WTC11 (cell line): ENCODE measurements around the gene MAB21L3. TPM values are rescaled to one million over a fixed set of nuclear protein-coding genes. Genes with fewer than 3 reads are reported as not detected.

Source experiments
- ATAC-seq: fragments of 200-7000 bp; cut with Tn5 transposase; 2 replicates; pipeline ENCODE4 v1.10.0; 2021; ENCODE audit warnings: mild to moderate bottlenecking, moderate library complexity
- CTCF ChIA-PET: fragments of 300-600 bp; sonication (Branson Sonifier 250); formaldehyde crosslinking; loops from one replicate; lab custom pipeline; 2021; ENCODE audit warnings: antibody characterized with exemption; lab: Charles Lee
- POLR2A ChIA-PET: fragments of 350-600 bp; sonication (Branson Sonifier 250); formaldehyde crosslinking; loops from one replicate; lab custom pipeline; 2021; ENCODE audit warnings: antibody characterized with exemption; lab: Charles Lee
- DNase-seq: peaks from one replicate; pipeline ENCODE4 v3.0.0; 2021; ENCODE audit warnings: low spot score
- H3K27ac Mint-ChIP-seq: 2 replicates; pipeline ENCODE4 v1.8.0; 2021; ENCODE audit warnings: mixed read lengths
- H3K27me3 Mint-ChIP-seq: 2 replicates; pipeline ENCODE4 v1.8.0; 2021; ENCODE audit warnings: low read depth, mild to moderate bottlenecking, moderate library complexity, mixed read lengths
- H3K36me3 Mint-ChIP-seq: 2 replicates; pipeline ENCODE4 v1.8.0; 2021; ENCODE audit warnings: mixed read lengths
- H3K4me1 Mint-ChIP-seq: 2 replicates; pipeline ENCODE4 v1.8.0; 2022; ENCODE audit warnings: mixed read lengths
- H3K4me3 Mint-ChIP-seq: 2 replicates; pipeline ENCODE4 v1.8.0; 2021; ENCODE audit warnings: mild to moderate bottlenecking, moderate library complexity, mixed read lengths
- H3K9me3 Mint-ChIP-seq: 2 replicates; pipeline ENCODE4 v1.8.0; 2021; ENCODE audit warnings: mixed read lengths
- CREM ChIP-seq: sonication (generic); formaldehyde crosslinking; IDR thresholded peaks from 2 replicates; pipeline ENCODE4 v1.8.1; 2022; ENCODE audit warnings: mild to moderate bottlenecking, missing genetic modification reagents, moderate library complexity
- ELF4 ChIP-seq: sonication (generic); formaldehyde crosslinking; IDR thresholded peaks from 2 replicates; pipeline ENCODE4 v1.8.1; 2022; ENCODE audit warnings: low read depth, mild to moderate bottlenecking, moderate library complexity, missing genetic modification reagents
- ETV6 ChIP-seq: sonication (generic); formaldehyde crosslinking; IDR thresholded peaks from 2 replicates; pipeline ENCODE4 v1.8.1; 2022; ENCODE audit warnings: mild to moderate bottlenecking, missing genetic modification reagents
- FOXP1 ChIP-seq: sonication (generic); formaldehyde crosslinking; IDR thresholded peaks from 2 replicates; pipeline ENCODE4 v1.8.0; 2022; ENCODE audit warnings: missing genetic modification reagents, mild to moderate bottlenecking, moderate library complexity, borderline replicate concordance
- GABPB1 ChIP-seq: sonication (generic); formaldehyde crosslinking; IDR thresholded peaks from 2 replicates; pipeline ENCODE4 v1.8.1; 2023; ENCODE audit warnings: mild to moderate bottlenecking, missing genetic modification reagents
- JAZF1 ChIP-seq: fragments of 250-450 bp; sonication (Bioruptor Pico); IDR thresholded peaks from 2 replicates; pipeline ENCODE4 v1.9.0; 2021; ENCODE audit warnings: moderate library complexity, mild to moderate bottlenecking, inconsistent platforms
- KAT7 ChIP-seq: sonication (generic); formaldehyde crosslinking; IDR thresholded peaks from 2 replicates; pipeline ENCODE4 v1.8.1; 2023; ENCODE audit warnings: missing genetic modification reagents, mild to moderate bottlenecking, borderline replicate concordance
- MLX ChIP-seq: sonication (generic); formaldehyde crosslinking; IDR thresholded peaks from 2 replicates; pipeline ENCODE4 v1.8.1; 2023; ENCODE audit warnings: mild to moderate bottlenecking, missing genetic modification reagents, moderate library complexity
- MYBL2 ChIP-seq: sonication (generic); formaldehyde crosslinking; IDR thresholded peaks from 2 replicates; pipeline ENCODE4 v1.8.1; 2023; ENCODE audit warnings: mild to moderate bottlenecking, moderate library complexity, missing genetic modification reagents
- NFE2L1 ChIP-seq: sonication (generic); formaldehyde crosslinking; IDR thresholded peaks from 2 replicates; pipeline ENCODE4 v1.8.1; 2023; ENCODE audit warnings: missing genetic modification reagents
- NFYB ChIP-seq: sonication (generic); formaldehyde crosslinking; conservative IDR thresholded peaks from 2 replicates; pipeline ENCODE4 v1.8.0; 2022; ENCODE audit warnings: low read depth, missing genetic modification reagents
- NR1H2 ChIP-seq: sonication (generic); formaldehyde crosslinking; IDR thresholded peaks from 2 replicates; pipeline ENCODE4 v1.9.0; 2021; ENCODE audit warnings: mild to moderate bottlenecking, moderate library complexity, missing genetic modification reagents
- PRRX2 ChIP-seq: fragments of 250-450 bp; sonication (Bioruptor Pico); IDR thresholded peaks from 2 replicates; pipeline ENCODE4 v1.8.0; 2021; ENCODE audit warnings: mild to moderate bottlenecking
- SMAD3 ChIP-seq: sonication (generic); formaldehyde crosslinking; IDR thresholded peaks from 2 replicates; pipeline ENCODE4 v1.8.0; 2022; ENCODE audit warnings: missing genetic modification reagents, mild to moderate bottlenecking, borderline replicate concordance
- SP1 ChIP-seq: sonication (generic); formaldehyde crosslinking; conservative IDR thresholded peaks from 2 replicates; pipeline ENCODE4 v1.8.1; 2022; ENCODE audit warnings: missing genetic modification reagents
- TCF7 ChIP-seq: sonication (generic); formaldehyde crosslinking; IDR thresholded peaks from 2 replicates; pipeline ENCODE4 v1.8.0; 2022; ENCODE audit warnings: mild to moderate bottlenecking, low read depth, missing genetic modification reagents, moderate library complexity
- TEAD1 ChIP-seq: sonication (generic); formaldehyde crosslinking; IDR thresholded peaks from 2 replicates; pipeline ENCODE4 v1.8.0; 2022; ENCODE audit warnings: mild to moderate bottlenecking, missing genetic modification reagents
- USF2 ChIP-seq: sonication (generic); formaldehyde crosslinking; IDR thresholded peaks from 2 replicates; pipeline ENCODE4 v1.8.1; 2023; ENCODE audit warnings: mild to moderate bottlenecking, missing genetic modification reagents, moderate library complexity
- ZNF138 ChIP-seq: sonication (generic); formaldehyde crosslinking; conservative IDR thresholded peaks from 2 replicates; pipeline ENCODE4 v1.8.1; 2022; ENCODE audit warnings: mild to moderate bottlenecking, moderate library complexity, missing genetic modification reagents
- ZNF232 ChIP-seq: sonication (generic); formaldehyde crosslinking; IDR thresholded peaks from 2 replicates; pipeline ENCODE4 v1.8.0; 2022; ENCODE audit warnings: mild to moderate bottlenecking, missing genetic modification reagents
- ZNF263 ChIP-seq: sonication (generic); formaldehyde crosslinking; IDR thresholded peaks from 2 replicates; pipeline ENCODE4 v1.8.1; 2022; ENCODE audit warnings: low read depth, mild to moderate bottlenecking, moderate library complexity, missing genetic modification reagents
- ZNF532 ChIP-seq: fragments of 250-450 bp; sonication (Bioruptor Pico); IDR thresholded peaks from 2 replicates; pipeline ENCODE4 v1.9.0; 2021; ENCODE audit warnings: mild to moderate bottlenecking, borderline replicate concordance
- ZNF671 ChIP-seq: fragments of 250-450 bp; sonication (Bioruptor Pico); IDR thresholded peaks from 2 replicates; pipeline ENCODE4 v1.8.0; 2021; ENCODE audit warnings: mild to moderate bottlenecking
- total RNA-seq: library from RNA; stranded (reverse); gene quantifications from 3 replicates; pipeline ENCODE4 v1.2.3, GENCODE V29; 2021
- TF ChIP-seq, protein P1 (sequence below): sonication (generic); formaldehyde crosslinking; IDR thresholded peaks from 2 replicates; pipeline ENCODE4 v1.8.0; 2023; ENCODE audit warnings: missing genetic modification reagents
- TF ChIP-seq, protein P2 (sequence below): sonication (generic); formaldehyde crosslinking; IDR thresholded peaks from 2 replicates; pipeline ENCODE4 v1.8.1; 2022; ENCODE audit warnings: mild to moderate bottlenecking, moderate library complexity, missing genetic modification reagents
- TF ChIP-seq, protein P3 (sequence below): sonication (generic); formaldehyde crosslinking; IDR thresholded peaks from 2 replicates; pipeline ENCODE4 v1.8.0; 2022; ENCODE audit warnings: mild to moderate bottlenecking, missing genetic modification reagents

MAB21L3 gene
- total RNA-seq, 1 experiment from 2014 or later, result not detected

DNA sequence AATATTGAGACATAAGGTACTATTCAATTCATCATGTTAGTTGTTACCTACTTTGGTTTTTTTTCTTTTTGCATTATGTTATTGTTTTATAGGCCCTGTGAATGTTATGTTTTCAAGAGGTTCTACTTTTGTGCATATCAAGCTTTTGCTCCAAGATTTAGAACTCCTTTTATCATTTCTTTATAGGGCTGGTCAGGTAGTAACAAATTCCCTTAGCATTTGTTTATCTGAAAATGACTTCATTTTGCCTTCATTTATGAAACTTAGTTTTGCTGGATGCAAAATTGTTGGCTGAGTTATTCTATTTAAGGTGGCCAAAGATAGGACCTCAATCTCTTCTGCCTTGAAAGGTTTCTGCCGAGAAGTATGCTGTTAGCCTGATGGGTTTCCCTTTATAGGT, 21.3 kb upstream of the MAB21L3 start:
- peaks cover 22% of the 10 kb centered on the region for H3K36me3 Mint-ChIP-seq
- peaks cover 4% of the 10 kb centered on the region; the same call in 1 of the 2 replicates for H3K27me3 Mint-ChIP-seq
- H3K4me1 Mint-ChIP-seq, result no peaks in the 10 kb centered on the region
- TF ChIP-seq ZNF671 (CRISPR knock-in tag) (no peak), NFE2L1 (CRISPR knock-in tag) (no peak), CREM (CRISPR knock-in tag) (no peak), TEAD1 (CRISPR knock-in tag) (no peak), ZNF263 (CRISPR knock-in tag) (no peak), ELF4 (CRISPR knock-in tag) (no peak), SMAD3 (CRISPR knock-in tag) (no peak), PRRX2 (CRISPR knock-in tag) (no peak), TCF7 (CRISPR knock-in tag) (no peak), ZNF138 (CRISPR knock-in tag) (no peak), USF2 (CRISPR knock-in tag) (no peak), FOXP1 (CRISPR knock-in tag) (no peak), MYBL2 (CRISPR knock-in tag) (no peak), NFYB (CRISPR knock-in tag) (no peak), GABPB1 (CRISPR knock-in tag) (no peak), ZNF532 (CRISPR knock-in tag) (no peak), KAT7 (no peak), JAZF1 (CRISPR knock-in tag) (no peak)
- H3K27ac Mint-ChIP-seq, result no peak overlapping the region
- ATAC-seq (no peak), DNase-seq (no peak)
- CTCF ChIA-PET, result no interaction called here
- POLR2A ChIA-PET, result no interaction called here
- H3K9me3 Mint-ChIP-seq, result peaks cover 42% of the 10 kb centered on the region
- no peak overlapping the region for H3K4me3 Mint-ChIP-seq

- ChIA-PET POLR2A (no interaction called here), CTCF (no interaction called here)
- Mint-ChIP-seq H3K4me1 (no peaks in the 10 kb centered on the region), H3K36me3 (peaks cover 25% of the 10 kb centered on the region), H3K9me3 (peaks cover 53% of the 10 kb centered on the region), H3K27me3 (peaks cover 4% of the 10 kb centered on the region; the same call in 1 of the 2 replicates), H3K27ac (no peak overlapping the region), H3K4me3 (no peak overlapping the region)
- DNase-seq (no peak), ATAC-seq (no peak)
- TF ChIP-seq, protein P1, sequence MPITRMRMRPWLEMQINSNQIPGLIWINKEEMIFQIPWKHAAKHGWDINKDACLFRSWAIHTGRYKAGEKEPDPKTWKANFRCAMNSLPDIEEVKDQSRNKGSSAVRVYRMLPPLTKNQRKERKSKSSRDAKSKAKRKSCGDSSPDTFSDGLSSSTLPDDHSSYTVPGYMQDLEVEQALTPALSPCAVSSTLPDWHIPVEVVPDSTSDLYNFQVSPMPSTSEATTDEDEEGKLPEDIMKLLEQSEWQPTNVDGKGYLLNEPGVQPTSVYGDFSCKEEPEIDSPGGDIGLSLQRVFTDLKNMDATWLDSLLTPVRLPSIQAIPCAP (CRISPR knock-in tag), result no peak
- TF ChIP-seq ETV6, result no peak
- TF ChIP-seq MLX (CRISPR knock-in tag), result no peak
- TF ChIP-seq, protein P2, sequence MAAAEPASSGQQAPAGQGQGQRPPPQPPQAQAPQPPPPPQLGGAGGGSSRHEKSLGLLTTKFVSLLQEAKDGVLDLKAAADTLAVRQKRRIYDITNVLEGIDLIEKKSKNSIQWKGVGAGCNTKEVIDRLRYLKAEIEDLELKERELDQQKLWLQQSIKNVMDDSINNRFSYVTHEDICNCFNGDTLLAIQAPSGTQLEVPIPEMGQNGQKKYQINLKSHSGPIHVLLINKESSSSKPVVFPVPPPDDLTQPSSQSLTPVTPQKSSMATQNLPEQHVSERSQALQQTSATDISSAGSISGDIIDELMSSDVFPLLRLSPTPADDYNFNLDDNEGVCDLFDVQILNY, result no peak
- no peak for TF ChIP-seq NR1H2 (CRISPR knock-in tag)
- TF ChIP-seq, protein P3, sequence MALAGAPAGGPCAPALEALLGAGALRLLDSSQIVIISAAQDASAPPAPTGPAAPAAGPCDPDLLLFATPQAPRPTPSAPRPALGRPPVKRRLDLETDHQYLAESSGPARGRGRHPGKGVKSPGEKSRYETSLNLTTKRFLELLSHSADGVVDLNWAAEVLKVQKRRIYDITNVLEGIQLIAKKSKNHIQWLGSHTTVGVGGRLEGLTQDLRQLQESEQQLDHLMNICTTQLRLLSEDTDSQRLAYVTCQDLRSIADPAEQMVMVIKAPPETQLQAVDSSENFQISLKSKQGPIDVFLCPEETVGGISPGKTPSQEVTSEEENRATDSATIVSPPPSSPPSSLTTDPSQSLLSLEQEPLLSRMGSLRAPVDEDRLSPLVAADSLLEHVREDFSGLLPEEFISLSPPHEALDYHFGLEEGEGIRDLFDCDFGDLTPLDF (CRISPR knock-in tag), result no peak
- TF ChIP-seq TEAD1 (CRISPR knock-in tag), result no peak
- no peak for TF ChIP-seq SP1 (CRISPR knock-in tag)
- TF ChIP-seq ZNF232, result no peak
These were observed 20.1 kb upstream of the MAB21L3 start for GRCh38 chr1:116091083-116091482.
